Kidney epithelial cell (primary cell): ENCODE measurements around the gene MROH2A. TPM values are rescaled to one million over a fixed set of nuclear protein-coding genes. Genes with fewer than 3 reads are reported as not detected.

Experiments
- DNase-seq: peaks from one replicate; pipeline ENCODE4 v3.0.0-alpha.2; 2010; ENCODE audit warnings: low read depth
- H3K27me3 ChIP-seq: 2 replicates; pipeline ENCODE4 v1.6.0; 2011; ENCODE audit warnings: low read length; ENCODE audit not compliant: control insufficient read depth, insufficient read depth
- H3K36me3 ChIP-seq: 2 replicates; pipeline ENCODE4 v1.5.1; 2011; ENCODE audit warnings: low read length; ENCODE audit not compliant: control insufficient read depth, insufficient read depth
- H3K4me3 ChIP-seq: 2 replicates; pipeline ENCODE4 v1.5.1; 2011; ENCODE audit warnings: low read depth, mild to moderate bottlenecking, control low read depth, low read length
- CTCF ChIP-seq: IDR thresholded peaks from 2 replicates; pipeline ENCODE4 v1.5.1; 2011; ENCODE audit warnings: mild to moderate bottlenecking, moderate library complexity, low read length, control low read depth, inconsistent platforms; ENCODE audit not compliant: insufficient read depth, poor library complexity, severe bottlenecking
- total RNA-seq: library from RNA; depleted of rRNA; stranded (reverse); fragments of >200 nt; gene quantifications from 2 replicates; pipeline ENCODE4 v1.2.3, GENCODE V29; 2015

MROH2A gene
- total RNA-seq, 1 donor from 2014 or later = not detected

GRCh38 chr2:233756429-233757081 is 21.6 kb upstream of the MROH2A start:
- no peak for DNase-seq
- H3K36me3 ChIP-seq = no peaks in the 10 kb centered on the region
- no peaks in the 10 kb centered on the region for H3K27me3 ChIP-seq
- no peak for TF ChIP-seq CTCF
- H3K4me3 ChIP-seq = no peak overlapping the region

GRCh38 chr2:233758141-233758540 is 20.0 kb upstream of the MROH2A start:
- H3K27me3 ChIP-seq = no peaks in the 10 kb centered on the region
- H3K4me3 ChIP-seq = no peak overlapping the region
- no peak for DNase-seq
- TF ChIP-seq CTCF = no peak
- no peaks in the 10 kb centered on the region for H3K36me3 ChIP-seq

- Histone ChIP-seq H3K4me3 (no peak overlapping the region), H3K36me3 (no peaks in the 10 kb centered on the region), H3K27me3 (no peaks in the 10 kb centered on the region)
- no peak for DNase-seq
- TF ChIP-seq CTCF = no peak
These were observed 19.3 kb upstream of the MROH2A start for GRCh38 chr2:233758849-233759248.

GRCh38 chr2:233760043-233760442 is 18.1 kb upstream of the MROH2A start, which contains the start of gene UGT1A1:
Gene UGT1A1 (plus strand): TSS chr2:233760270. CDS start chr2:233760288, 18 bp downstream.
- TF ChIP-seq CTCF = no peak
- Histone ChIP-seq H3K36me3 (no peaks in the 10 kb centered on the region), H3K4me3 (no peak within 1 kb of the TSS), H3K27me3 (no peaks in the 10 kb centered on the region)
- DNase-seq = no peak

GRCh38 chr2:233761040-233761769 is 16.9 kb upstream of the MROH2A start:
- Histone ChIP-seq H3K4me3 (no peak overlapping the region), H3K27me3 (no peaks in the 10 kb centered on the region), H3K36me3 (no peaks in the 10 kb centered on the region)
- no peak for TF ChIP-seq CTCF
- no peak for DNase-seq
